Measurements from ENCODE around the gene COL9A2.

COL9A2 gene

DNA sequence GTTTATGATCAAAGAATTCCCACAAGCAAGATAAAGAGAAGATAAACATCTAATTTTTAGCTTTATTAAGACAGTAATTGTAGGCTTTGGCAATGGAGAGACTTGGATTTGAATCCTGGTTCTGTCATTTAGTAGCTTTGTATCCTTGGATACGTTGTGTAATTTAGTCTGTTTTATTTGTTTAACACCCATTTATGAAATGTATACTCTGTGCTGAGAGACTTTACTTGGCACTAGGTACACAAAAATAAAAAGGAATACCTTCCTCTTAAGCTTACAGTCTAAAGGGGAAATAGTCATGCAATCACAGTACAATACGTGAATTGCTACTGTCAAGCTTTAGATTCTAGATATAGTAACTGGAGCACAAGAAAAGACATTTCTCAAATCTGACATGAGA, 35.2 kb downstream of the COL9A2 start:
- H3K27ac ChIP-seq, result no peak overlapping the region
- no peaks in the 10 kb centered on the region for H3K79me2 ChIP-seq (ENCODE audit: insufficient read depth, low read depth)
- TF ChIP-seq, protein P1, sequence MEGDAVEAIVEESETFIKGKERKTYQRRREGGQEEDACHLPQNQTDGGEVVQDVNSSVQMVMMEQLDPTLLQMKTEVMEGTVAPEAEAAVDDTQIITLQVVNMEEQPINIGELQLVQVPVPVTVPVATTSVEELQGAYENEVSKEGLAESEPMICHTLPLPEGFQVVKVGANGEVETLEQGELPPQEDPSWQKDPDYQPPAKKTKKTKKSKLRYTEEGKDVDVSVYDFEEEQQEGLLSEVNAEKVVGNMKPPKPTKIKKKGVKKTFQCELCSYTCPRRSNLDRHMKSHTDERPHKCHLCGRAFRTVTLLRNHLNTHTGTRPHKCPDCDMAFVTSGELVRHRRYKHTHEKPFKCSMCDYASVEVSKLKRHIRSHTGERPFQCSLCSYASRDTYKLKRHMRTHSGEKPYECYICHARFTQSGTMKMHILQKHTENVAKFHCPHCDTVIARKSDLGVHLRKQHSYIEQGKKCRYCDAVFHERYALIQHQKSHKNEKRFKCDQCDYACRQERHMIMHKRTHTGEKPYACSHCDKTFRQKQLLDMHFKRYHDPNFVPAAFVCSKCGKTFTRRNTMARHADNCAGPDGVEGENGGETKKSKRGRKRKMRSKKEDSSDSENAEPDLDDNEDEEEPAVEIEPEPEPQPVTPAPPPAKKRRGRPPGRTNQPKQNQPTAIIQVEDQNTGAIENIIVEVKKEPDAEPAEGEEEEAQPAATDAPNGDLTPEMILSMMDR (conservative IDR thresholded peaks at IDR 0.05; ENCODE audit: low read depth, low read length), result no peak
- no peak overlapping the region for H3K4me2 ChIP-seq
- no peak overlapping the region for H3K4me3 ChIP-seq (IDR thresholded peaks at IDR 0.05; ENCODE audit: insufficient read depth, low read depth, low read length)
- H3K36me3 ChIP-seq (ENCODE audit: insufficient read depth), result peaks cover 4% of the 10 kb centered on the region; the same call in 1 of the 2 replicates
- no peaks in the 10 kb centered on the region for H4K20me1 ChIP-seq (ENCODE audit: insufficient read depth)
- no peaks in the 10 kb centered on the region for H3K4me1 ChIP-seq (ENCODE audit: low read depth, poor library complexity, severe bottlenecking)
- H2AFZ ChIP-seq (ENCODE audit: low read depth), result no peak overlapping the region
- H3K9ac ChIP-seq, result no peak overlapping the region
- H3K27me3 ChIP-seq (ENCODE audit: insufficient read depth, low read depth), result no peaks in the 10 kb centered on the region

DNA sequence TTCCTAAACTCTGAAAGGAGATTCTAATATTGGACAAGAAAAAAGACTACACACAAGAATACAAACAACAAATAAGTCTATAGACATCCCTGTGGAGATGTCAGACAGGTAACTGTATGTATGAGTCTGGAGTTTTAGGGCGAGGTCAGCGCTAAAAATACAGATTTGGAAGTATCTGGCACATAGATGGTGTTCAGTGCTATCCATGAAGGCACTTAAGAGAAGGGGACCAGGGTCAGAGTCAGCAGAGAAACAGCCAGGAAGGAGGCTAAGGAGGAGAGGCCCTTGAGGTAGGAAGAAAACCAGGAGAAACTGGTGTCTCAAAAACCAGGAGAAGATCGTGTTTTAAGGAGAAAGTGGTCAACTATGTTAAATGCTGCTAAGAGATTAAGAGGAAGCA, 41.0 kb downstream of the COL9A2 start:
- H3K4me3 ChIP-seq (IDR thresholded peaks at IDR 0.05; ENCODE audit: insufficient read depth, low read depth, low read length), result no peak overlapping the region
- no peak overlapping the region for H3K9ac ChIP-seq
- H3K27ac ChIP-seq, result no peak overlapping the region
- no peaks in the 10 kb centered on the region for H4K20me1 ChIP-seq (ENCODE audit: insufficient read depth)
- H3K4me2 ChIP-seq, result no peak overlapping the region
- no peaks in the 10 kb centered on the region for H3K4me1 ChIP-seq (ENCODE audit: low read depth, poor library complexity, severe bottlenecking)
- H2AFZ ChIP-seq (ENCODE audit: low read depth), result no peak overlapping the region
- no peaks in the 10 kb centered on the region for H3K27me3 ChIP-seq (ENCODE audit: insufficient read depth, low read depth)
- H3K79me2 ChIP-seq (ENCODE audit: insufficient read depth, low read depth), result no peaks in the 10 kb centered on the region
- peaks cover 8% of the 10 kb centered on the region; the same call in 1 of the 2 replicates for H3K36me3 ChIP-seq (ENCODE audit: insufficient read depth)
- TF ChIP-seq, protein P1 (conservative IDR thresholded peaks at IDR 0.05; ENCODE audit: low read depth, low read length), result no peak

DNA sequence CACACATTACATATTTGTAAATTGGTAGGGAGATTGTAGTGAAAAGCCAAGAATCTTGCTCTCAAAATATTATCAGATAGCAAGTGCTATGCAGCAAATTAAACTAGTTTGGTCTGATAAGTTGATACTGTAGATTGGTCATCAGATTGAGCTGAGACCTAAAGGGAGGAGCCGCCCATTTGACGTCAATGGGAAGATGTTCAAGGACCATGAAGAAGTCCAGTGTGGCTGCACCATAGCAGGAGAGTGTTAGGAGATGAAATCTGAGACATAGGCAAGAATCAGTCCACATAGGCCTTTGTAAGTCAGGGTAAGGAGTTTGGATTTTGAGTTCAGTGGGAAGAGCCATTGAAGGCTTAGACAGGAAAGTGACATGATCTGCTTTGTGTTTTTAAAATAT, 42.8 kb downstream of the COL9A2 start:
- H3K36me3 ChIP-seq (ENCODE audit: insufficient read depth), result 0 out of 2 replicates have a peak, but pooled peaks cover 11% of the 10 kb centered on the region
- TF ChIP-seq, protein P1 (conservative IDR thresholded peaks at IDR 0.05; ENCODE audit: low read depth, low read length), result no peak
- H4K20me1 ChIP-seq (ENCODE audit: insufficient read depth), result no peaks in the 10 kb centered on the region
- H3K4me2 ChIP-seq, result no peak overlapping the region
- no peaks in the 10 kb centered on the region for H3K79me2 ChIP-seq (ENCODE audit: insufficient read depth, low read depth)
- H3K9ac ChIP-seq, result no peak overlapping the region
- H3K4me3 ChIP-seq (IDR thresholded peaks at IDR 0.05; ENCODE audit: insufficient read depth, low read depth, low read length), result no peak overlapping the region
- no peak overlapping the region for H3K27ac ChIP-seq
- no peaks in the 10 kb centered on the region for H3K27me3 ChIP-seq (ENCODE audit: insufficient read depth, low read depth)
- no peaks in the 10 kb centered on the region for H3K4me1 ChIP-seq (ENCODE audit: low read depth, poor library complexity, severe bottlenecking)
- no peak overlapping the region for H2AFZ ChIP-seq (ENCODE audit: low read depth)

DNA sequence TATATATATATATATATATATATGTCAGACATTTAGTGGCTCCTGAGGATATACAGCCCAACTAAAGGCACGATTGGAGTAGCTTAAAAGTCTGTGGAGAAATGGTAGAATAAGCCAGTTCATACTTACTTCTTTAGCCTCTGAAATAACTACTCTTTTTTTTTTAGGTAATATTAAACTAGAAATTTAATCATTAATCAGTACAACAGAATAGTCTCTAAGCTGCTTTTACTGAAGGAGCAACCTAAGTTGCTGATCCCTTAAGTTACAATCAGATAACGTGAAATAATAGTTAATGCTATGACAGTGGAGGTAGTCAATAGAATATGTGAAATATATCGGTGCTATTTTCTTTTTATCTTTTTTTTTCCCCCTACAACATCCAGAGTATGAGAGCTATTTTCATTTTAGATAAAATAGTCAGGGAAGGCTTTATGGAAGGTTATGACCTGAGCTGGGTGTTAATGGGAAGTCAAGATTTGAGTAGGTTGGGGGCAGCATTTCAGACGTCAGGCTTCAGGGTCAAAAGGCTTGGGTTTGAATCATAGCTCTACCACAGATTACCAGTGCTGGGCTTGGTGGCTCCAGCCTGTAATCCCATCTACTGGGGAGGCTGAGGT, 43.4 kb downstream of the COL9A2 start:
- TF ChIP-seq, protein P1 (conservative IDR thresholded peaks at IDR 0.05; ENCODE audit: low read depth, low read length), result no peak
- Histone ChIP-seq H3K79me2 (ENCODE audit: insufficient read depth, low read depth) (no peaks in the 10 kb centered on the region), H3K4me3 (IDR thresholded peaks at IDR 0.05; ENCODE audit: insufficient read depth, low read depth, low read length) (no peak overlapping the region), H2AFZ (ENCODE audit: low read depth) (no peak overlapping the region), H4K20me1 (ENCODE audit: insufficient read depth) (no peaks in the 10 kb centered on the region), H3K9ac (no peak overlapping the region), H3K27me3 (ENCODE audit: insufficient read depth, low read depth) (no peaks in the 10 kb centered on the region), H3K36me3 (ENCODE audit: insufficient read depth) (0 out of 2 replicates have a peak, but pooled peaks cover 11% of the 10 kb centered on the region), H3K27ac (no peak overlapping the region), H3K4me1 (ENCODE audit: low read depth, poor library complexity, severe bottlenecking) (no peaks in the 10 kb centered on the region), H3K4me2 (no peak overlapping the region)
